Mesenteric fat pad (tissue), 1 donor: ENCODE results near the gene PRRX1. TPM values are rescaled to one million over a fixed set of nuclear protein-coding genes. Genes with fewer than 3 reads are reported as not detected.

Source experiments
- DNase-seq: peaks from one replicate; pipeline ENCODE4 v3.0.0-alpha.2; 2020; ENCODE audit warnings: low spot score
- total RNA-seq: library from RNA; stranded (reverse); fragmentation: NEBNext Ultra II Directional; extraction: Animal tissue kit (Norgen Biotek cat#: 25700); gene quantifications from one replicate; pipeline ENCODE4 v1.2.1, GENCODE V29; 2021
- donor health status: DM: yes; HTN: yes; CAD: no.

The PRRX1 gene
- total RNA-seq, 1 donor from 2014 or later = 46.2 TPM

GRCh38 chr1:170758992-170759391, 95.1 kb downstream of the PRRX1 start:
- no peak for DNase-seq

- no peak for DNase-seq
These were observed 101.3 kb downstream of the PRRX1 start for GRCh38 chr1:170765279-170765678.

DNA sequence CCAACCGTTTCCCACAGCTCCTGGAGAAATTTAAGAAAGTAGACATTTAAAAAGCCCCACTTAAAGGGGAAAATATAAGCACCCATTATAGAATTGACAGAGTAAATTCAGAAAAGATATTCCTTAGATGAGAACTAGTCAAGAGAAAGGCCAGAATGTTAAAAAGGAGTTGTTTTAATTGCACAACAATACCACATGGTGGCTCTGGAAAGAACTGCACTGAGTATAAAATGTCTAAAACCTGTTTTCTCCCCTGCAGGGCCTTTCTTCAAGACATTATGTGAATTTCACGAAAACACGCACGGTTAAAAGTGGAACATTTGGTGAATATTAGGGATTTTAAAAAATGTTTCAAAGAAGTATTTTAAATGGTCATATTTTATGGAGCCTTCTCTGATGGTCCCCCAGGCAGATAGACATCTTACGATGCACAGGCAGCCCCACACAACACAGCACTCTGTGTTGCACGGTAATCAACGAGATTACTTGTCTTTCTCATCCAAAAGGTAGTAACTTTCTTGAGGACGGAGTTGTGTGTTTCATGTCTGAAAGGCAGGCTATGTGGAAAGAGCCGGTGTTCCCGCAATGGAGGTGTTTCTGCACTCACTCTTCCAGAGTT, 101.9 kb downstream of the PRRX1 start:
- DNase-seq = no peak

DNA sequence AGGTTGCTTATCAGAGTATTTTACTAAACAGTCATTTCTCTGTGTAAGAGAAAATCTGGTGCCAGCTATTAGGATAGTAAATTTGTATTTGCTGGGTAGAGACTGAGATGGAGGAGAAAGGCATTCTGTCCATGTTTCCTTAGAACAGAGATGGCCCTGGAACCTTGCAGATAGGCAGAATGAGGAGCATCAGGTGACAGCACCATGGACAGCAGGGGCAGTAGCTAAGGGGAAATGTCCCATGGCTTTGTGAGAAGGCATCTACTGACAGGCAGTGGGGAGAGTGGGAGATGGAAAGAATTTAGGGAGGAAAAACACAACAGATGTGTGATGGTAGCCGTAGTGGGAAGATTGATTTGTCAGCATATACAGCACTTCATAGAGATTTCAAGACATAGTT, 105.0 kb downstream of the PRRX1 start:
- DNase-seq = no peak

- DNase-seq = no peak
These were observed 105.8 kb downstream of the PRRX1 start for GRCh38 chr1:170769691-170770090.

GRCh38 chr1:170770254-170770653, 106.3 kb downstream of the PRRX1 start:
- DNase-seq = no peak

- no peak for DNase-seq
These were observed 112.3 kb downstream of the PRRX1 start for GRCh38 chr1:170776252-170776651.

DNA sequence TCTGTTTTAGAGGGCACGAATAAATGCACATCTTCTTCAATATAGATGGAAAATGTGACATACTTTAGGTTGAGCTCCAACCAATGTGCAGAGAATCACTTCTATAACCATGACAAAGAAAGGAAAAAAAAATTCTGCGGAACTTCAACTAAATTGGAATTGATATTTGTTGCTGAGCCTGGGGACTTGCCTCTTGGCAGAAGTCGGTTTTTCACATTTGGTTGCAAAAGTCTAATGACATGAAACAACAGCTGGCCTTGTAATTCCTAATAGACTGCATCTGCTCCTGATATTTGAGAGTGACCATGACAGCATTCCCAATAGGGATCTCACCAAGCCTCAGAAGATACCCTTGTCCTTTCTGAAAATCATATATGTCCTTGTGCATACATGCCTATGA, 112.8 kb downstream of the PRRX1 start:
- DNase-seq = no peak

Other genes starting within 250 kb of the PRRX1 start
- gene GORAB, start 132.0 kb upstream of the PRRX1 start, total RNA-seq = 8.9 TPM